Endothelial cell of umbilical vein (primary cell): ENCODE measurements around the gene NAT10. TPM values are rescaled to one million over a fixed set of nuclear protein-coding genes. Genes with fewer than 3 reads are reported as not detected.

Experiments
- BruUV-seq: library from RNA; stranded (reverse); fragments of 400-500 nt; replicated peaks from 2 replicates; lab custom pipeline; 2021; lab: Mats Ljungman, UMichigan
- CTCF ChIA-PET: fragments of 300-600, 350-600 bp; sonication (Branson Sonifier 250); formaldehyde crosslinking; loops from one replicate; lab custom pipeline; 2021; ENCODE audit warnings: antibody characterized with exemption, inconsistent platforms; lab: Charles Lee
- POLR2A ChIA-PET: fragments of 300-600, 350-600 bp; sonication (Branson Sonifier 250); formaldehyde crosslinking; loops from one replicate; lab custom pipeline; 2021; ENCODE audit warnings: antibody characterized with exemption, inconsistent platforms; lab: Charles Lee
- DNase-seq: peaks from one replicate; pipeline ENCODE4 v3.0.0-alpha.2; 2011; ENCODE audit warnings: low read depth, low spot score
- FAIRE-seq: peaks from 2 replicates; lab custom pipeline; 2011; peaks lifted over from hg19 to GRCh38; lab: Jason Lieb, UNC
- H2AFZ ChIP-seq: 2 replicates; pipeline ENCODE4 v1.6.0; 2012; ENCODE audit warnings: low read depth, low read length, control low read depth, inconsistent platforms
- H3K27ac ChIP-seq: 2 replicates; pipeline ENCODE4 v1.5.1; 2011; ENCODE audit warnings: low read depth, mild to moderate bottlenecking, control low read depth, low read length, moderate library complexity; ENCODE audit not compliant: insufficient read depth
- H3K27me3 ChIP-seq, 2 experiments: 2 replicates each; pipeline versions ENCODE4 v1.6.0 to v1.6.1; 2011; ENCODE audit warnings: low read length in 2 of 2, mixed read lengths in 1 of 2; ENCODE audit not compliant: control insufficient read depth in 2 of 2, insufficient read depth in 2 of 2
- H3K36me3 ChIP-seq, 2 experiments: 2 replicates in 1 of 2; 3 replicates in 1 of 2; pipeline ENCODE4 v1.5.1; 2011; ENCODE audit warnings: low read length in 2 of 2, mild to moderate bottlenecking in 1 of 2, moderate library complexity in 1 of 2; ENCODE audit not compliant: control insufficient read depth in 2 of 2, insufficient read depth in 2 of 2; ENCODE audit errors: extremely low read depth in 1 of 2
- H3K4me1 ChIP-seq: 3 replicates; pipeline ENCODE4 v1.5.1; 2011; ENCODE audit warnings: mild to moderate bottlenecking, low read length; ENCODE audit not compliant: control insufficient read depth, insufficient read depth; ENCODE audit errors: extremely low read depth
- H3K4me2 ChIP-seq: 2 replicates; pipeline ENCODE4 v1.6.1; 2011; ENCODE audit warnings: low read length, control low read depth, mixed read lengths; ENCODE audit not compliant: insufficient read depth
- H3K4me3 ChIP-seq, 3 experiments: fragments of 200-600 bp in 1 of 3; sonication (generic), shearing (Covaris generic) in 1 of 3; replicated peaks in 1 of 3; 2 replicates each; pipeline ENCODE4 v1.5.1; 2011 to 2016; ENCODE audit warnings: control low read depth in 3 of 3, low read length in 3 of 3, mild to moderate bottlenecking in 2 of 3, inconsistent platforms in 1 of 3, low read depth in 1 of 3, moderate library complexity in 1 of 3; ENCODE audit not compliant: insufficient read depth in 1 of 3
- H3K79me2 ChIP-seq: 2 replicates; pipeline ENCODE4 v1.6.0; 2012; ENCODE audit warnings: low read length, inconsistent platforms; ENCODE audit not compliant: control insufficient read depth, insufficient read depth
- H3K9ac ChIP-seq: replicated peaks from 2 replicates; pipeline ENCODE3; 2011; ENCODE audit warnings: low read length, control low read depth; ENCODE audit not compliant: insufficient read depth; ENCODE audit errors: extremely low read depth
- H3K9me1 ChIP-seq: replicated peaks from 3 replicates; pipeline ENCODE4 v1.6.0; 2011; ENCODE audit warnings: mild to moderate bottlenecking, low read length; ENCODE audit not compliant: control insufficient read depth, insufficient read depth; ENCODE audit errors: extremely low read depth
- H3K9me3 ChIP-seq: replicated peaks from 2 replicates; pipeline ENCODE4 v1.5.1; 2012; ENCODE audit warnings: low read length, inconsistent platforms; ENCODE audit not compliant: control insufficient read depth, insufficient read depth
- H4K20me1 ChIP-seq: replicated peaks from 2 replicates; pipeline ENCODE3; 2011; ENCODE audit warnings: mild to moderate bottlenecking, low read length; ENCODE audit not compliant: control insufficient read depth, insufficient read depth; ENCODE audit errors: extremely low read depth
- EZH2 ChIP-seq: IDR thresholded peaks from 2 replicates; pipeline ENCODE4 v1.6.1; 2012; ENCODE audit warnings: borderline replicate concordance, low read depth, mild to moderate bottlenecking, moderate library complexity, low read length, inconsistent platforms; ENCODE audit not compliant: severe bottlenecking
- FOS ChIP-seq: IDR thresholded peaks from 2 replicates; pipeline ENCODE4 v1.6.1; 2011; ENCODE audit warnings: mild to moderate bottlenecking, low read length, moderate library complexity, borderline replicate concordance; ENCODE audit not compliant: insufficient read depth
- GATA2 ChIP-seq: IDR thresholded peaks from 2 replicates; pipeline ENCODE4 v1.7.0; 2011; ENCODE audit warnings: low read depth, mild to moderate bottlenecking, moderate library complexity, mixed read lengths, low read length; ENCODE audit not compliant: insufficient read length, insufficient read depth
- JUN ChIP-seq: IDR thresholded peaks from 2 replicates; pipeline ENCODE4 v1.6.1; 2011; ENCODE audit warnings: borderline replicate concordance, low read depth; ENCODE audit not compliant: insufficient read length, insufficient read depth
- MYC ChIP-seq: IDR thresholded peaks from one replicate; pipeline ENCODE4 v1.6.1; 2011; ENCODE audit warnings: mild to moderate bottlenecking, low read depth, low read length
- POLR2A ChIP-seq: IDR thresholded peaks from 2 replicates; pipeline ENCODE4 v1.6.1; 2012; ENCODE audit warnings: low read depth, mild to moderate bottlenecking, control low read depth, low read length
- POLR2AphosphoS5 ChIP-seq: IDR thresholded peaks from 2 replicates; pipeline ENCODE4 v1.6.1; 2012; ENCODE audit warnings: low read depth, mild to moderate bottlenecking, control low read depth, low read length, moderate library complexity; ENCODE audit not compliant: insufficient read depth
- dilution Hi-C: fragments of 300-500 bp; cut with MboI; formaldehyde crosslinking; loops from one replicate; pipeline ENCODE4 v1.15.0; 2019; ENCODE audit warnings: low sequenced_read_pairs; ENCODE audit not compliant: extremely low pct_ligation_motif_present
- intact Hi-C: fragments of 100-400 bp; cut with micrococcal nuclease; formaldehyde crosslinking; loops from one replicate; pipeline ENCODE4 v1.10.0; 2022
- polyA plus RNA-seq, 4 experiments: library from polyadenylated mRNA; depleted of rRNA in 3 of 4; stranded (reverse) in 3 of 4; unstranded in 1 of 4; fragments of >200 nt; gene quantifications; 2 replicates each; pipeline versions ENCODE4 v1.2.1 to v1.2.3, GENCODE V29; 2011 to 2012; ENCODE audit warnings: missing spikeins in 1 of 4
- total RNA-seq: library from RNA; stranded (reverse); gene quantifications from 2 replicates; pipeline ENCODE4 v1.2.3, GENCODE V29; 2021
- TF ChIP-seq, protein P1 (sequence below): IDR thresholded peaks from 2 replicates; pipeline ENCODE4 v1.6.1; 2011; ENCODE audit not compliant: insufficient read depth, insufficient read length
- TF ChIP-seq, protein P2 (sequence below), 2 donors: IDR thresholded peaks; 1 replicate in 1 of 2; 2 replicates in 1 of 2; pipeline ENCODE4 v1.5.1; 2011; ENCODE audit warnings: low read length in 2 of 2, mild to moderate bottlenecking in 2 of 2, moderate library complexity in 2 of 2, control low read depth in 1 of 2, inconsistent platforms in 1 of 2, low read depth in 1 of 2; ENCODE audit not compliant: insufficient read depth in 1 of 2; ENCODE audit errors: extremely low read depth in 1 of 2

NAT10 gene
- total and polyA plus RNA-seq, 2 donors (not counting 3 experiments of a cell fraction or from before 2014, with no cell fraction given): 32.0 to 57.6 TPM

DNA sequence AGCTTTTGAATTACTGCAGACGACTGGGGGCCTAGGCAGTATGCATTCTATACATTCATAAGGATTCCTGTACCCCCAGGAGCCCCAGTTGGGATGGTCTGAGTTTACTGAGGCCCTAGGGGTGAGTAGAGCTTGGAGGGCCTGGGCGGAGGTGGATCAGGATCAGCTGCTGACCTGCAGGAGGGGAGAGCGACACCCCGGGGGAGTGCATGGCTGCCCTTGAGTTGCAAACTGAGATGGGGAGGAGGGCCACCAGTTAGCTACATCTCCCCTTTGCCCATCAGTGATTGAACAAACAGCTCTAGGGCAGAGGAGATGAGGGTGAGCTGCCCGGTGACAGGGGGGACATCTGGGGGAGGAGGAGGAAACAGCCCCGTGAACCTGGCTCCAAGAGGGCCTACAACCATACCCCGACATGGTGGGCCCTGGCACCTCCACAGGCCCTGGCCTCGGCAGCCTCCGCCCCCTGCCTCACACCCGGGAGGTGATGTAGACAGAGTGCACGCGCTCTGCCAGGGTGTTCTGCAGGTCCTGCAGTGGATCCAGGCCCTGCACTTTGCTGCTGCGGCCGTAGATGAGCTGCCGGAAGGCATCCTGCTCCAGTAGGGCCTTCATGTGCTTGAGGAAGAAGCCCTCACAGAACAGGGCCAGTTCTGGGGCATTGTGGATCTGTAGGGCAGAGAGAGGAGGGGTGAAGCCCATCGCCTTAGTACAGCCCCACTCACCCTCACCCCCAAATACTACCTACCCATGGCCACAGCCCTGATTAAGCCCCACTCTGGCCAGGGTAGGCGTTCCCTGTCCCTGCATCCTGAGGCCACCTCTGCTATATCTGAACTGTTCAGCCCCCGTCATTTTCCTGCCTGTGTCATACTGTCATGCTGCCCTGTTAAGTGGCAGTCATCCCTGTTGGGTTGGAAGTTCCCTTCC is 46.8 kb downstream of the NAT10 start:
- Histone ChIP-seq H3K4me1 (no peaks in the 10 kb centered on the region), H3K4me2 (no peak overlapping the region), H3K9me3 (no peaks in the 10 kb centered on the region), H3K27me3 (no peaks in the 10 kb centered on the region), H3K27ac (no peak overlapping the region), H3K4me3 (no peak overlapping the region), H3K9ac (no peak overlapping the region), H4K20me1 (no peaks in the 10 kb centered on the region), H3K9me1 (no peaks in the 10 kb centered on the region), H3K36me3 (peaks cover 0 to 4% of the 10 kb centered on the region in 2 experiments), H2AFZ (no peak overlapping the region), H3K79me2 (no peaks in the 10 kb centered on the region)
- CTCF ChIA-PET: interaction anchor here (0.9 to 1.4 kb wide), 5 partner anchors 12 to 316 kb away, joined by 3 to 8 read pairs (median 3); no protein-coding TSS in a partner anchor
- TF ChIP-seq FOS: no peak
- no peak for TF ChIP-seq POLR2AphosphoS5
- TF ChIP-seq POLR2A: no peak
- TF ChIP-seq GATA2: no peak
- TF ChIP-seq, protein P1, sequence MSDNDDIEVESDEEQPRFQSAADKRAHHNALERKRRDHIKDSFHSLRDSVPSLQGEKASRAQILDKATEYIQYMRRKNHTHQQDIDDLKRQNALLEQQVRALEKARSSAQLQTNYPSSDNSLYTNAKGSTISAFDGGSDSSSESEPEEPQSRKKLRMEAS: no peak
- TF ChIP-seq MYC: no peak
- no peak for TF ChIP-seq JUN
- TF ChIP-seq, protein P2, sequence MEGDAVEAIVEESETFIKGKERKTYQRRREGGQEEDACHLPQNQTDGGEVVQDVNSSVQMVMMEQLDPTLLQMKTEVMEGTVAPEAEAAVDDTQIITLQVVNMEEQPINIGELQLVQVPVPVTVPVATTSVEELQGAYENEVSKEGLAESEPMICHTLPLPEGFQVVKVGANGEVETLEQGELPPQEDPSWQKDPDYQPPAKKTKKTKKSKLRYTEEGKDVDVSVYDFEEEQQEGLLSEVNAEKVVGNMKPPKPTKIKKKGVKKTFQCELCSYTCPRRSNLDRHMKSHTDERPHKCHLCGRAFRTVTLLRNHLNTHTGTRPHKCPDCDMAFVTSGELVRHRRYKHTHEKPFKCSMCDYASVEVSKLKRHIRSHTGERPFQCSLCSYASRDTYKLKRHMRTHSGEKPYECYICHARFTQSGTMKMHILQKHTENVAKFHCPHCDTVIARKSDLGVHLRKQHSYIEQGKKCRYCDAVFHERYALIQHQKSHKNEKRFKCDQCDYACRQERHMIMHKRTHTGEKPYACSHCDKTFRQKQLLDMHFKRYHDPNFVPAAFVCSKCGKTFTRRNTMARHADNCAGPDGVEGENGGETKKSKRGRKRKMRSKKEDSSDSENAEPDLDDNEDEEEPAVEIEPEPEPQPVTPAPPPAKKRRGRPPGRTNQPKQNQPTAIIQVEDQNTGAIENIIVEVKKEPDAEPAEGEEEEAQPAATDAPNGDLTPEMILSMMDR (IDR thresholded peaks at IDR 0.05; ENCODE audit: extremely low read depth in 1 of 2, insufficient read depth in 1 of 2, low read depth in 1 of 2, low read length in 2 of 2): no peak
- no peak for TF ChIP-seq EZH2
- intact Hi-C loops: no loop called here
- POLR2A ChIA-PET: no interaction called here
- no TSS peak for BruUV-seq
- FAIRE-seq: no peak
- dilution Hi-C loops: no loop called here
- no peak for DNase-seq
